ENCODE results near the gene CDA. TPM values are rescaled to one million over a fixed set of nuclear protein-coding genes. Genes with fewer than 3 reads are reported as not detected.

The CDA gene
- total and polyA plus RNA-seq, 2 experiments from 2014 or later: 2.5 to 13.6 TPM

- ATAC-seq (no peak), DNase-seq (ENCODE audit: low spot score) (no peak)
- Histone ChIP-seq H3K9me2 (ENCODE audit: insufficient read depth) (peaks cover 8% of the 10 kb centered on the region; the same call in 1 of the 2 replicates), H3K4me1 (ENCODE audit: insufficient read depth) (no peaks in the 10 kb centered on the region; the same call in 1 of the 2 replicates), H3K4me3 (no peak overlapping the region), H3K79me2 (replicated peaks; ENCODE audit: insufficient read depth) (no peaks in the 10 kb centered on the region), H3K4me2 (no peak overlapping the region), H4K20me1 (replicated peaks; ENCODE audit: insufficient read depth) (no peaks in the 10 kb centered on the region), H3F3A (replicated peaks; ENCODE audit: low read depth) (no peaks in the 10 kb centered on the region), H3K36me3 (ENCODE audit: insufficient read depth) (no peaks in the 10 kb centered on the region), H2AFZ (no peak overlapping the region), H3K27me3 (ENCODE audit: insufficient read depth) (no peaks in the 10 kb centered on the region), H3K27ac (ENCODE audit: low read depth) (no peak overlapping the region)
- Mint-ChIP-seq H3K36me3 (ENCODE audit: low read depth) (no peaks in the 10 kb centered on the region; the same call in 2 of the 3 replicates), H3K4me1 (no peaks in the 10 kb centered on the region), H3K4me3 (no peak overlapping the region), H3K9me3 (no peaks in the 10 kb centered on the region; the same call in 2 of the 3 replicates), H3K27me3 (ENCODE audit: insufficient read depth, low read depth, poor library complexity) (peaks cover 4% of the 10 kb centered on the region), H3K27ac (no peak overlapping the region)
- TF ChIP-seq, protein P1, sequence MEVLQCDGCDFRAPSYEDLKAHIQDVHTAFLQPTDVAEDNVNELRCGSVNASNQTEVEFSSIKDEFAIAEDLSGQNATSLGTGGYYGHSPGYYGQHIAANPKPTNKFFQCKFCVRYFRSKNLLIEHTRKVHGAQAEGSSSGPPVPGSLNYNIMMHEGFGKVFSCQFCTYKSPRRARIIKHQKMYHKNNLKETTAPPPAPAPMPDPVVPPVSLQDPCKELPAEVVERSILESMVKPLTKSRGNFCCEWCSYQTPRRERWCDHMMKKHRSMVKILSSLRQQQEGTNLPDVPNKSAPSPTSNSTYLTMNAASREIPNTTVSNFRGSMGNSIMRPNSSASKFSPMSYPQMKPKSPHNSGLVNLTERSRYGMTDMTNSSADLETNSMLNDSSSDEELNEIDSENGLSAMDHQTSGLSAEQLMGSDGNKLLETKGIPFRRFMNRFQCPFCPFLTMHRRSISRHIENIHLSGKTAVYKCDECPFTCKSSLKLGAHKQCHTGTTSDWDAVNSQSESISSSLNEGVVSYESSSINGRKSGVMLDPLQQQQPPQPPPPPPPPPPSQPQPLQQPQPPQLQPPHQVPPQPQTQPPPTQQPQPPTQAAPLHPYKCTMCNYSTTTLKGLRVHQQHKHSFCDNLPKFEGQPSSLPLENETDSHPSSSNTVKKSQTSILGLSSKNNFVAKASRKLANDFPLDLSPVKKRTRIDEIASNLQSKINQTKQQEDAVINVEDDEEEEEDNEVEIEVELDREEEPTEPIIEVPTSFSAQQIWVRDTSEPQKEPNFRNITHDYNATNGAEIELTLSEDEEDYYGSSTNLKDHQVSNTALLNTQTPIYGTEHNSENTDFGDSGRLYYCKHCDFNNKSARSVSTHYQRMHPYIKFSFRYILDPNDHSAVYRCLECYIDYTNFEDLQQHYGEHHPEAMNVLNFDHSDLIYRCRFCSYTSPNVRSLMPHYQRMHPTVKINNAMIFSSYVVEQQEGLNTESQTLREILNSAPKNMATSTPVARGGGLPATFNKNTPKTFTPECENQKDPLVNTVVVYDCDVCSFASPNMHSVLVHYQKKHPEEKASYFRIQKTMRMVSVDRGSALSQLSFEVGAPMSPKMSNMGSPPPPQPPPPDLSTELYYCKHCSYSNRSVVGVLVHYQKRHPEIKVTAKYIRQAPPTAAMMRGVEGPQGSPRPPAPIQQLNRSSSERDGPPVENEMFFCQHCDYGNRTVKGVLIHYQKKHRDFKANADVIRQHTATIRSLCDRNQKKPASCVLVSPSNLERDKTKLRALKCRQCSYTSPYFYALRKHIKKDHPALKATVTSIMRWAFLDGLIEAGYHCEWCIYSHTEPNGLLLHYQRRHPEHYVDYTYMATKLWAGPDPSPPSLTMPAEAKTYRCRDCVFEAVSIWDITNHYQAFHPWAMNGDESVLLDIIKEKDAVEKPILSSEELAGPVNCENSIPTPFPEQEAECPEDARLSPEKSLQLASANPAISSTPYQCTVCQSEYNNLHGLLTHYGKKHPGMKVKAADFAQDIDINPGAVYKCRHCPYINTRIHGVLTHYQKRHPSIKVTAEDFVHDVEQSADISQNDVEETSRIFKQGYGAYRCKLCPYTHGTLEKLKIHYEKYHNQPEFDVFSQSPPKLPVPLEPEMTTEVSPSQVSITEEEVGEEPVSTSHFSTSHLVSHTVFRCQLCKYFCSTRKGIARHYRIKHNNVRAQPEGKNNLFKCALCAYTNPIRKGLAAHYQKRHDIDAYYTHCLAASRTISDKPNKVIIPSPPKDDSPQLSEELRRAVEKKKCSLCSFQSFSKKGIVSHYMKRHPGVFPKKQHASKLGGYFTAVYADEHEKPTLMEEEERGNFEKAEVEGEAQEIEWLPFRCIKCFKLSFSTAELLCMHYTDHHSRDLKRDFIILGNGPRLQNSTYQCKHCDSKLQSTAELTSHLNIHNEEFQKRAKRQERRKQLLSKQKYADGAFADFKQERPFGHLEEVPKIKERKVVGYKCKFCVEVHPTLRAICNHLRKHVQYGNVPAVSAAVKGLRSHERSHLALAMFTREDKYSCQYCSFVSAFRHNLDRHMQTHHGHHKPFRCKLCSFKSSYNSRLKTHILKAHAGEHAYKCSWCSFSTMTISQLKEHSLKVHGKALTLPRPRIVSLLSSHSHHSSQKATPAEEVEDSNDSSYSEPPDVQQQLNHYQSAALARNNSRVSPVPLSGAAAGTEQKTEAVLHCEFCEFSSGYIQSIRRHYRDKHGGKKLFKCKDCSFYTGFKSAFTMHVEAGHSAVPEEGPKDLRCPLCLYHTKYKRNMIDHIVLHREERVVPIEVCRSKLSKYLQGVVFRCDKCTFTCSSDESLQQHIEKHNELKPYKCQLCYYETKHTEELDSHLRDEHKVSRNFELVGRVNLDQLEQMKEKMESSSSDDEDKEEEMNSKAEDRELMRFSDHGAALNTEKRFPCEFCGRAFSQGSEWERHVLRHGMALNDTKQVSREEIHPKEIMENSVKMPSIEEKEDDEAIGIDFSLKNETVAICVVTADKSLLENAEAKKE (CRISPR knock-in tag; IDR thresholded peaks at IDR 0.05): no peak
- no peak for TF ChIP-seq ZNF114 (CRISPR knock-in tag; IDR thresholded peaks at IDR 0.05)
- TF ChIP-seq CTCF (conservative IDR thresholded peaks at IDR 0.05; ENCODE audit: low read depth in 2 of 2): no peak
- TF ChIP-seq EZH2phosphoT487 (IDR thresholded peaks at IDR 0.05; ENCODE audit: unreplicated experiment): no peak
- TF ChIP-seq JUNB (IDR thresholded peaks at IDR 0.05; ENCODE audit: unreplicated experiment): no peak
- no peak for TF ChIP-seq STAT1 (IDR thresholded peaks at IDR 0.05; ENCODE audit: unreplicated experiment)
- no peak for TF ChIP-seq EZH2 (IDR thresholded peaks at IDR 0.05; ENCODE audit: low read depth, unreplicated experiment)
- no peak for TF ChIP-seq ZNF331 (CRISPR knock-in tag; IDR thresholded peaks at IDR 0.05; ENCODE audit: low read depth)
- no peak for TF ChIP-seq NANOG (IDR thresholded peaks at IDR 0.05; ENCODE audit: borderline replicate concordance)
- TF ChIP-seq, protein P2, sequence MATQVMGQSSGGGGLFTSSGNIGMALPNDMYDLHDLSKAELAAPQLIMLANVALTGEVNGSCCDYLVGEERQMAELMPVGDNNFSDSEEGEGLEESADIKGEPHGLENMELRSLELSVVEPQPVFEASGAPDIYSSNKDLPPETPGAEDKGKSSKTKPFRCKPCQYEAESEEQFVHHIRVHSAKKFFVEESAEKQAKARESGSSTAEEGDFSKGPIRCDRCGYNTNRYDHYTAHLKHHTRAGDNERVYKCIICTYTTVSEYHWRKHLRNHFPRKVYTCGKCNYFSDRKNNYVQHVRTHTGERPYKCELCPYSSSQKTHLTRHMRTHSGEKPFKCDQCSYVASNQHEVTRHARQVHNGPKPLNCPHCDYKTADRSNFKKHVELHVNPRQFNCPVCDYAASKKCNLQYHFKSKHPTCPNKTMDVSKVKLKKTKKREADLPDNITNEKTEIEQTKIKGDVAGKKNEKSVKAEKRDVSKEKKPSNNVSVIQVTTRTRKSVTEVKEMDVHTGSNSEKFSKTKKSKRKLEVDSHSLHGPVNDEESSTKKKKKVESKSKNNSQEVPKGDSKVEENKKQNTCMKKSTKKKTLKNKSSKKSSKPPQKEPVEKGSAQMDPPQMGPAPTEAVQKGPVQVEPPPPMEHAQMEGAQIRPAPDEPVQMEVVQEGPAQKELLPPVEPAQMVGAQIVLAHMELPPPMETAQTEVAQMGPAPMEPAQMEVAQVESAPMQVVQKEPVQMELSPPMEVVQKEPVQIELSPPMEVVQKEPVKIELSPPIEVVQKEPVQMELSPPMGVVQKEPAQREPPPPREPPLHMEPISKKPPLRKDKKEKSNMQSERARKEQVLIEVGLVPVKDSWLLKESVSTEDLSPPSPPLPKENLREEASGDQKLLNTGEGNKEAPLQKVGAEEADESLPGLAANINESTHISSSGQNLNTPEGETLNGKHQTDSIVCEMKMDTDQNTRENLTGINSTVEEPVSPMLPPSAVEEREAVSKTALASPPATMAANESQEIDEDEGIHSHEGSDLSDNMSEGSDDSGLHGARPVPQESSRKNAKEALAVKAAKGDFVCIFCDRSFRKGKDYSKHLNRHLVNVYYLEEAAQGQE (IDR thresholded peaks at IDR 0.05; ENCODE audit: unreplicated experiment): no peak
- no peak for TF ChIP-seq ETS1 (IDR thresholded peaks at IDR 0.05)
- no peak for TF ChIP-seq POLR2AphosphoS5 (IDR thresholded peaks at IDR 0.05; ENCODE audit: low read depth)
Observed at GRCh38 chr1:20603504-20604464, 14.9 kb downstream of the CDA start.

Measured in GM23338 (cell line).